ENCODE data around the gene SGK2.

SGK2 gene

GRCh38 chr20:43529457-43530153, 29.2 kb upstream of the SGK2 start:
- Mint-ChIP-seq H3K27me3 (ENCODE audit: low read depth) (no peaks in the 10 kb centered on the region), H3K9me3 (no peaks in the 10 kb centered on the region), H3K27ac (no peak overlapping the region), H3K4me3 (no peak overlapping the region), H3K4me1 (no peaks in the 10 kb centered on the region), H3K36me3 (ENCODE audit: low read depth) (no peaks in the 10 kb centered on the region)
- TF ChIP-seq CTCF (IDR thresholded peaks at IDR 0.05; ENCODE audit: unreplicated experiment in 3 of 3), result no peak

GRCh38 chr20:43530321-43531090, 28.3 kb upstream of the SGK2 start:
- Mint-ChIP-seq H3K4me3 (no peak overlapping the region), H3K4me1 (no peaks in the 10 kb centered on the region), H3K27ac (no peak overlapping the region), H3K9me3 (no peaks in the 10 kb centered on the region), H3K27me3 (ENCODE audit: low read depth) (no peaks in the 10 kb centered on the region), H3K36me3 (ENCODE audit: low read depth) (no peaks in the 10 kb centered on the region)
- no peak for TF ChIP-seq CTCF (IDR thresholded peaks at IDR 0.05; ENCODE audit: unreplicated experiment in 3 of 3)

GRCh38 chr20:43531091-43531443, 27.8 kb upstream of the SGK2 start:
- no peaks in the 10 kb centered on the region for H3K9me3 Mint-ChIP-seq
- H3K27me3 Mint-ChIP-seq (ENCODE audit: low read depth), result no peaks in the 10 kb centered on the region
- no peak overlapping the region for H3K4me3 Mint-ChIP-seq
- H3K4me1 Mint-ChIP-seq, result no peaks in the 10 kb centered on the region
- TF ChIP-seq CTCF (IDR thresholded peaks at IDR 0.05; ENCODE audit: unreplicated experiment in 3 of 3), result no peak
- no peak overlapping the region for H3K27ac Mint-ChIP-seq
- H3K36me3 Mint-ChIP-seq (ENCODE audit: low read depth), result no peaks in the 10 kb centered on the region

GRCh38 chr20:43532416-43533055, 26.3 kb upstream of the SGK2 start:
- TF ChIP-seq CTCF (IDR thresholded peaks at IDR 0.05; ENCODE audit: unreplicated experiment in 3 of 3), result no peak
- H3K27me3 Mint-ChIP-seq (ENCODE audit: low read depth), result no peaks in the 10 kb centered on the region
- no peak overlapping the region for H3K4me3 Mint-ChIP-seq
- no peaks in the 10 kb centered on the region for H3K9me3 Mint-ChIP-seq
- H3K27ac Mint-ChIP-seq, result no peak overlapping the region
- no peaks in the 10 kb centered on the region for H3K4me1 Mint-ChIP-seq
- H3K36me3 Mint-ChIP-seq (ENCODE audit: low read depth), result no peaks in the 10 kb centered on the region

GRCh38 chr20:43533060-43533459, 25.8 kb upstream of the SGK2 start:
- Mint-ChIP-seq H3K4me1 (no peaks in the 10 kb centered on the region), H3K27me3 (ENCODE audit: low read depth) (no peaks in the 10 kb centered on the region), H3K36me3 (ENCODE audit: low read depth) (no peaks in the 10 kb centered on the region), H3K27ac (no peak overlapping the region), H3K4me3 (no peak overlapping the region), H3K9me3 (no peaks in the 10 kb centered on the region)
- TF ChIP-seq CTCF (IDR thresholded peaks at IDR 0.05; ENCODE audit: unreplicated experiment in 3 of 3), result no peak

All from nephron (organoid).